Activated CD8-positive, alpha-beta T cell treated with anti-CD3 and anti-CD28 coated beads, Interleukin-2, amount 10 ng/mL, durations not matched to agents 7 days and 5 days (primary cell): Measurements from ENCODE around the gene BMP4. TPM values are rescaled to one million over a fixed set of nuclear protein-coding genes. Genes with fewer than 3 reads are reported as not detected.

Source experiments
- microRNA-seq: library from miRNA; unstranded; fragments of <30 nt; microRNA quantifications from one replicate; pipeline ENCODE4 v1.2.0, GENCODE V29; 2022
- total RNA-seq, 2 experiments: library from RNA; stranded (reverse); gene quantifications; one replicate each; pipeline ENCODE4 v1.2.3, GENCODE V29; 2021

BMP4 gene
- total RNA-seq, 2 experiments from 2014 or later, result not detected

Small RNA genes within 50 kb of the gene (microRNA-seq; reads per million reads assigned to microRNA genes)
- gene MIR5580, result not detected
